ENCODE results near the gene GBX1. TPM values are rescaled to one million over a fixed set of nuclear protein-coding genes. Genes with fewer than 3 reads are reported as not detected.

GBX1 gene
- total RNA-seq, 1 experiment from 2014 or later: not detected

GRCh38 chr7:151201344-151201743 lies 33.9 kb upstream of the GBX1 start:
- no peaks in the 10 kb centered on the region for H4K20me1 ChIP-seq (ENCODE audit: insufficient read depth, low read depth, low read length)
- DNase-seq: no peak
- no peak overlapping the region for H3K4me2 ChIP-seq (ENCODE audit: low read depth, low read length, poor library complexity, severe bottlenecking)
- no peaks in the 10 kb centered on the region for H3K9me3 ChIP-seq (ENCODE audit: low read length)
- H3K9ac ChIP-seq (ENCODE audit: low read length): no peak overlapping the region
- H3K27me3 ChIP-seq (ENCODE audit: low read length): no peaks in the 10 kb centered on the region
- no peaks in the 10 kb centered on the region for H3K36me3 ChIP-seq (ENCODE audit: insufficient read depth, low read length)
- no peaks in the 10 kb centered on the region for H3K79me2 ChIP-seq (ENCODE audit: low read length)
- H3K27ac ChIP-seq (ENCODE audit: low read length): no peak overlapping the region
- no peaks in the 10 kb centered on the region for H3K9me2 ChIP-seq (replicated peaks; ENCODE audit: insufficient read depth, low read length)
- H3K4me1 ChIP-seq (ENCODE audit: low read length): no peaks in the 10 kb centered on the region
- H2AFZ ChIP-seq (ENCODE audit: low read length): no peak overlapping the region
- H3K4me3 ChIP-seq (ENCODE audit: low read length): no peak overlapping the region

- H4K20me1 ChIP-seq (ENCODE audit: insufficient read depth, low read depth, low read length): no peaks in the 10 kb centered on the region
- no peak for DNase-seq
Measured at GRCh38 chr7:151198945-151199848, 31.7 kb upstream of the GBX1 start.

GRCh38 chr7:151197932-151198331 lies 30.4 kb upstream of the GBX1 start:
- no peak overlapping the region for H3K4me3 ChIP-seq (ENCODE audit: low read length)
- no peaks in the 10 kb centered on the region for H3K9me2 ChIP-seq (replicated peaks; ENCODE audit: insufficient read depth, low read length)
- H2AFZ ChIP-seq (ENCODE audit: low read length): no peak overlapping the region
- H3K79me2 ChIP-seq (ENCODE audit: low read length): no peaks in the 10 kb centered on the region
- H3K4me1 ChIP-seq (ENCODE audit: low read length): no peaks in the 10 kb centered on the region
- no peaks in the 10 kb centered on the region for H3K36me3 ChIP-seq (ENCODE audit: insufficient read depth, low read length)
- no peak overlapping the region for H3K27ac ChIP-seq (ENCODE audit: low read length)
- no peaks in the 10 kb centered on the region for H4K20me1 ChIP-seq (ENCODE audit: insufficient read depth, low read depth, low read length)
- no peak overlapping the region for H3K9ac ChIP-seq (ENCODE audit: low read length)
- no peak overlapping the region for H3K4me2 ChIP-seq (ENCODE audit: low read depth, low read length, poor library complexity, severe bottlenecking)
- no peaks in the 10 kb centered on the region for H3K27me3 ChIP-seq (ENCODE audit: low read length)
- H3K9me3 ChIP-seq (ENCODE audit: low read length): no peaks in the 10 kb centered on the region
- DNase-seq: no peak

More at GRCh38 chr7:151198945-151199848, 31.7 kb upstream of the GBX1 start:
- H3K4me3 ChIP-seq (ENCODE audit: low read length): no peak overlapping the region
- H3K4me1 ChIP-seq (ENCODE audit: low read length): no peaks in the 10 kb centered on the region
- no peaks in the 10 kb centered on the region for H3K36me3 ChIP-seq (ENCODE audit: insufficient read depth, low read length)
- H3K27me3 ChIP-seq (ENCODE audit: low read length): no peaks in the 10 kb centered on the region
- H2AFZ ChIP-seq (ENCODE audit: low read length): no peak overlapping the region
- no peaks in the 10 kb centered on the region for H3K9me2 ChIP-seq (replicated peaks; ENCODE audit: insufficient read depth, low read length)
- H3K27ac ChIP-seq (ENCODE audit: low read length): no peak overlapping the region
- H3K9me3 ChIP-seq (ENCODE audit: low read length): no peaks in the 10 kb centered on the region
- H3K79me2 ChIP-seq (ENCODE audit: low read length): no peaks in the 10 kb centered on the region
- no peak overlapping the region for H3K4me2 ChIP-seq (ENCODE audit: low read depth, low read length, poor library complexity, severe bottlenecking)
- H3K9ac ChIP-seq (ENCODE audit: low read length): no peak overlapping the region

GRCh38 chr7:151195616-151196450 lies 28.3 kb upstream of the GBX1 start:
- no peak for DNase-seq
- Histone ChIP-seq H3K36me3 (ENCODE audit: insufficient read depth, low read length) (no peaks in the 10 kb centered on the region), H3K4me1 (ENCODE audit: low read length) (no peaks in the 10 kb centered on the region), H3K9me2 (replicated peaks; ENCODE audit: insufficient read depth, low read length) (no peaks in the 10 kb centered on the region), H3K27ac (ENCODE audit: low read length) (no peak overlapping the region), H3K79me2 (ENCODE audit: low read length) (no peaks in the 10 kb centered on the region), H3K4me2 (ENCODE audit: low read depth, low read length, poor library complexity, severe bottlenecking) (no peak overlapping the region), H3K27me3 (ENCODE audit: low read length) (no peaks in the 10 kb centered on the region), H4K20me1 (ENCODE audit: insufficient read depth, low read depth, low read length) (no peaks in the 10 kb centered on the region), H3K9ac (ENCODE audit: low read length) (no peak overlapping the region), H2AFZ (ENCODE audit: low read length) (no peak overlapping the region), H3K4me3 (ENCODE audit: low read length) (no peak overlapping the region), H3K9me3 (ENCODE audit: low read length) (no peaks in the 10 kb centered on the region)

GRCh38 chr7:151194188-151194587 lies 26.7 kb upstream of the GBX1 start:
- DNase-seq: no peak
- H3K36me3 ChIP-seq (ENCODE audit: insufficient read depth, low read length): no peaks in the 10 kb centered on the region
- H3K79me2 ChIP-seq (ENCODE audit: low read length): no peaks in the 10 kb centered on the region
- H4K20me1 ChIP-seq (ENCODE audit: insufficient read depth, low read depth, low read length): no peaks in the 10 kb centered on the region
- H3K4me1 ChIP-seq (ENCODE audit: low read length): no peaks in the 10 kb centered on the region
- no peaks in the 10 kb centered on the region for H3K9me2 ChIP-seq (replicated peaks; ENCODE audit: insufficient read depth, low read length)
- H3K9ac ChIP-seq (ENCODE audit: low read length): no peak overlapping the region
- no peak overlapping the region for H3K27ac ChIP-seq (ENCODE audit: low read length)
- no peak overlapping the region for H2AFZ ChIP-seq (ENCODE audit: low read length)
- no peak overlapping the region for H3K4me3 ChIP-seq (ENCODE audit: low read length)
- no peak overlapping the region for H3K4me2 ChIP-seq (ENCODE audit: low read depth, low read length, poor library complexity, severe bottlenecking)
- no peaks in the 10 kb centered on the region for H3K9me3 ChIP-seq (ENCODE audit: low read length)
- no peaks in the 10 kb centered on the region for H3K27me3 ChIP-seq (ENCODE audit: low read length)

- Histone ChIP-seq H3K4me3 (ENCODE audit: low read length) (no peak overlapping the region), H2AFZ (ENCODE audit: low read length) (no peak overlapping the region)
Measured at GRCh38 chr7:151193203-151193978, 25.9 kb upstream of the GBX1 start.

GRCh38 chr7:151192002-151192539 lies 24.6 kb upstream of the GBX1 start:
- Histone ChIP-seq H3K36me3 (ENCODE audit: insufficient read depth, low read length) (no peaks in the 10 kb centered on the region), H3K9me3 (ENCODE audit: low read length) (no peaks in the 10 kb centered on the region), H3K9me2 (replicated peaks; ENCODE audit: insufficient read depth, low read length) (no peaks in the 10 kb centered on the region), H2AFZ (ENCODE audit: low read length) (no peak overlapping the region), H3K9ac (ENCODE audit: low read length) (no peak overlapping the region), H3K79me2 (ENCODE audit: low read length) (no peaks in the 10 kb centered on the region), H3K4me2 (ENCODE audit: low read depth, low read length, poor library complexity, severe bottlenecking) (no peak overlapping the region), H3K27ac (ENCODE audit: low read length) (no peak overlapping the region), H3K4me1 (ENCODE audit: low read length) (no peaks in the 10 kb centered on the region), H3K27me3 (ENCODE audit: low read length) (no peaks in the 10 kb centered on the region), H4K20me1 (ENCODE audit: insufficient read depth, low read depth, low read length) (no peaks in the 10 kb centered on the region), H3K4me3 (ENCODE audit: low read length) (no peak overlapping the region)
- DNase-seq: no peak

More at GRCh38 chr7:151193203-151193978, 25.9 kb upstream of the GBX1 start:
- Histone ChIP-seq H3K9me2 (replicated peaks; ENCODE audit: insufficient read depth, low read length) (no peaks in the 10 kb centered on the region), H3K27me3 (ENCODE audit: low read length) (no peaks in the 10 kb centered on the region), H3K4me2 (ENCODE audit: low read depth, low read length, poor library complexity, severe bottlenecking) (no peak overlapping the region), H3K79me2 (ENCODE audit: low read length) (no peaks in the 10 kb centered on the region), H3K9ac (ENCODE audit: low read length) (no peak overlapping the region), H3K4me1 (ENCODE audit: low read length) (no peaks in the 10 kb centered on the region), H3K9me3 (ENCODE audit: low read length) (no peaks in the 10 kb centered on the region), H3K36me3 (ENCODE audit: insufficient read depth, low read length) (no peaks in the 10 kb centered on the region), H4K20me1 (ENCODE audit: insufficient read depth, low read depth, low read length) (no peaks in the 10 kb centered on the region), H3K27ac (ENCODE audit: low read length) (no peak overlapping the region)
- no peak for DNase-seq

All from Karpas-422 (cell line).